Vagina (tissue), 2 donors: ENCODE measurements around the gene RBM44.

Experiments
- POLR2A ChIP-seq, 2 donors: fragments of 450-650 bp; IDR thresholded peaks; one replicate each; pipeline ENCODE4 v1.6.1; 2017; ENCODE audit warnings: antibody characterized with exemption in 2 of 2, mild to moderate bottlenecking in 2 of 2, moderate library complexity in 2 of 2
- POLR2AphosphoS5 ChIP-seq, 2 donors: sonication (generic); formaldehyde crosslinking; IDR thresholded peaks; one replicate each; pipeline ENCODE4 v1.9.0; 2017; ENCODE audit warnings: antibody characterized with exemption in 2 of 2, mild to moderate bottlenecking in 2 of 2, low read depth in 1 of 2; ENCODE audit not compliant: insufficient read depth in 1 of 2
- TF ChIP-seq, protein P1 (sequence below), 3 experiments: fragments of 450-650 bp in 2 of 3; fragments of 200-600 bp in 1 of 3; sonication (generic) in 1 of 3; IDR thresholded peaks; one replicate each; pipeline ENCODE4 v1.5.1; 2017 to 2019; ENCODE audit warnings: antibody characterized with exemption in 3 of 3, mild to moderate bottlenecking in 2 of 3, moderate library complexity in 2 of 3

DNA sequence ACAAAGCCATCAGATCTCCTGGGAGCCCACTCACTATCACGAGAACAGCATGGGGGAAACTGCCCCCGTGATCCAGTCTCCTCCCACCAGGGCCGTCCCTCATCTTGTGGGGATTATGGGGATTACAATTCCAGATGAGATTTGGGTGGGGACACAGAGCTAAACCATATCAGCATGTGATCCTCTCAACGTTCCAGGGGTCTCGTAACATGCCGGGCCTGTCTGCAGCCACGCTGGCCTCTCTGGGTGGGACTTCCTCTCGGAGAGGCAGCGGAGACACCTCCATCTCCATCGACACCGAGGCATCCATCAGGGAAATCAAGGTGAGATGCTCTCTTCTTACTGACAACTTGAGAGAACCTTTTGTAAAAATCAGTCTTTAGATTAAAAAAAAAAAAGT lies 49.6 kb upstream of the RBM44 start:
- TF ChIP-seq, protein P1, sequence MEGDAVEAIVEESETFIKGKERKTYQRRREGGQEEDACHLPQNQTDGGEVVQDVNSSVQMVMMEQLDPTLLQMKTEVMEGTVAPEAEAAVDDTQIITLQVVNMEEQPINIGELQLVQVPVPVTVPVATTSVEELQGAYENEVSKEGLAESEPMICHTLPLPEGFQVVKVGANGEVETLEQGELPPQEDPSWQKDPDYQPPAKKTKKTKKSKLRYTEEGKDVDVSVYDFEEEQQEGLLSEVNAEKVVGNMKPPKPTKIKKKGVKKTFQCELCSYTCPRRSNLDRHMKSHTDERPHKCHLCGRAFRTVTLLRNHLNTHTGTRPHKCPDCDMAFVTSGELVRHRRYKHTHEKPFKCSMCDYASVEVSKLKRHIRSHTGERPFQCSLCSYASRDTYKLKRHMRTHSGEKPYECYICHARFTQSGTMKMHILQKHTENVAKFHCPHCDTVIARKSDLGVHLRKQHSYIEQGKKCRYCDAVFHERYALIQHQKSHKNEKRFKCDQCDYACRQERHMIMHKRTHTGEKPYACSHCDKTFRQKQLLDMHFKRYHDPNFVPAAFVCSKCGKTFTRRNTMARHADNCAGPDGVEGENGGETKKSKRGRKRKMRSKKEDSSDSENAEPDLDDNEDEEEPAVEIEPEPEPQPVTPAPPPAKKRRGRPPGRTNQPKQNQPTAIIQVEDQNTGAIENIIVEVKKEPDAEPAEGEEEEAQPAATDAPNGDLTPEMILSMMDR (IDR thresholded peaks at IDR 0.05), result no peak
- no peak for TF ChIP-seq POLR2AphosphoS5 (IDR thresholded peaks at IDR 0.05; ENCODE audit: insufficient read depth in 1 of 2, low read depth in 1 of 2)
- no peak for TF ChIP-seq POLR2A (IDR thresholded peaks at IDR 0.05)
